Omental fat pad (tissue), 4 donors: Measurements from ENCODE around the gene WDR55. TPM values are rescaled to one million over a fixed set of nuclear protein-coding genes. Genes with fewer than 3 reads are reported as not detected.
"Not testable (repeated sequence)": the region's sequence is repeated elsewhere in the genome, so short reads cannot be mapped to it uniquely, and the experiment has no call there.

Source experiments
- ATAC-seq: fragments of 150-250 bp; one replicate; pipeline ENCODE4 v1.9.1; 2016; ENCODE audit warnings: mild to moderate bottlenecking, moderate library complexity; ENCODE audit not compliant: low FRiP score
- DNase-seq: peaks from one replicate; pipeline ENCODE4 v3.0.0-alpha.2; 2019; ENCODE audit warnings: low spot score
- CTCF ChIP-seq, 3 donors: fragments of 450-650 bp; IDR thresholded peaks; one replicate each; pipeline ENCODE4 v1.5.1; 2016 to 2017; ENCODE audit warnings: antibody characterized with exemption in 3 of 3, mild to moderate bottlenecking in 3 of 3, moderate library complexity in 2 of 3
- total RNA-seq, 4 donors: library from RNA; depleted of rRNA; stranded (reverse); fragments of >200 nt; gene quantifications; one replicate each; pipeline ENCODE4 v1.1.0, GENCODE V29; 2016

The WDR55 gene
- total RNA-seq, 4 donors from 2014 or later: 21.2 to 29.9 (median 25.2) TPM

- TF ChIP-seq CTCF (IDR thresholded peaks at IDR 0.05): no peak
- ATAC-seq (no peak), DNase-seq (no peak)
Measured at GRCh38 chr5:140635291-140636257, 29.1 kb upstream of the WDR55 start.

GRCh38 chr5:140637371-140638100, 27.2 kb upstream of the WDR55 start:
- no peak for ATAC-seq
- DNase-seq: no peak

GRCh38 chr5:140638898-140639147, 25.9 kb upstream of the WDR55 start:
- DNase-seq, ATAC-seq: not testable (repeated sequence)

More at GRCh38 chr5:140637371-140638100, 27.2 kb upstream of the WDR55 start:
- no peak for TF ChIP-seq CTCF (IDR thresholded peaks at IDR 0.05)

GRCh38 chr5:140639148-140639981, 25.3 kb upstream of the WDR55 start, which contains the start of gene TMCO6:
Gene TMCO6, plus strand, starts transcription at chr5:140639451. Its CDS starts 77 bp downstream, at chr5:140639528.
- no peak for TF ChIP-seq CTCF (IDR thresholded peaks at IDR 0.05)
- DNase-seq (peak; percentile 89), ATAC-seq (peak; percentile 99)

- TF ChIP-seq CTCF (IDR thresholded peaks at IDR 0.05): no peak
- ATAC-seq: no peak
Measured at GRCh38 chr5:140641716-140642115, 23.0 kb upstream of the WDR55 start.

GRCh38 chr5:140642718-140643117, 22.0 kb upstream of the WDR55 start:
- DNase-seq: no peak
- TF ChIP-seq CTCF (IDR thresholded peaks at IDR 0.05): no peak
- no peak for ATAC-seq

More at GRCh38 chr5:140641716-140642115, 23.0 kb upstream of the WDR55 start:
- DNase-seq: no peak

- no peak for TF ChIP-seq CTCF (IDR thresholded peaks at IDR 0.05)
- ATAC-seq: peak; percentile 8
- no peak for DNase-seq
Measured at GRCh38 chr5:140647042-140647419, 17.7 kb upstream of the WDR55 start.
